Ureter (tissue), 1 donor: ENCODE data around the gene NKG7. TPM values are rescaled to one million over a fixed set of nuclear protein-coding genes. Genes with fewer than 3 reads are reported as not detected.

Source experiments
- DNase-seq: peaks from one replicate; pipeline ENCODE4 v3.0.0-alpha.2; 2020; ENCODE audit warnings: low spot score
- total RNA-seq: library from RNA; stranded (reverse); gene quantifications from one replicate; pipeline ENCODE4 v1.2.4, GENCODE V29; 2023
- donor health status: DM: yes; HTN: yes; CAD: no.

NKG7 gene
- total RNA-seq, 1 donor from 2014 or later, result 1.7 TPM

- no peak for DNase-seq
Observed at GRCh38 chr19:51391073-51391611, 18.7 kb upstream of the NKG7 start.

GRCh38 chr19:51389143-51389542 lies 16.7 kb upstream of the NKG7 start:
- no peak for DNase-seq

- no peak for DNase-seq
Observed at GRCh38 chr19:51387924-51388389, 15.5 kb upstream of the NKG7 start, which contains the start of gene LIM2. LIM2 (minus strand) TSS chr19:51387974; CDS start chr19:51387443, 531 bp downstream.

- no peak for DNase-seq
Observed at GRCh38 chr19:51386882-51387520, 14.5 kb upstream of the NKG7 start.

GRCh38 chr19:51382004-51382403 lies 9.6 kb upstream of the NKG7 start:
- no peak for DNase-seq

GRCh38 chr19:51380379-51380778 lies 7.9 kb upstream of the NKG7 start:
- no peak for DNase-seq

- DNase-seq, result no peak
Observed at GRCh38 chr19:51377422-51377821, 5.0 kb upstream of the NKG7 start.

GRCh38 chr19:51375504-51376221 lies 3.2 kb upstream of the NKG7 start:
- no peak for DNase-seq

- DNase-seq, result no peak
Observed at GRCh38 chr19:51372021-51372648, 319 bp downstream of the NKG7 start.

- DNase-seq, result no peak
Observed at GRCh38 chr19:51371186-51371690, 1.2 kb downstream of the NKG7 start.

GRCh38 chr19:51370230-51370629 lies 2.2 kb downstream of the NKG7 start:
- DNase-seq, result no peak

- no peak for DNase-seq
Observed at GRCh38 chr19:51368366-51369282, 3.8 kb downstream of the NKG7 start, which contains the start of gene CLDND2. CLDND2 (minus strand) TSS chr19:51369003; CDS start chr19:51368577, 426 bp downstream.

GRCh38 chr19:51367565-51368365 lies 4.7 kb downstream of the NKG7 start:
- peak; percentile 99 for DNase-seq

- peak; percentile 61 for DNase-seq
Observed at GRCh38 chr19:51367255-51367564, 5.2 kb downstream of the NKG7 start.

GRCh38 chr19:51366389-51367254 lies 5.8 kb downstream of the NKG7 start:
- DNase-seq, result peak; percentile 99

GRCh38 chr19:51365965-51366388 lies 6.5 kb downstream of the NKG7 start, which contains the start of gene ETFB:
ETFB (minus strand) TSS chr19:51366388; CDS start chr19:51366326, 62 bp downstream.
- no peak for DNase-seq

- no peak for DNase-seq
Observed at GRCh38 chr19:51365211-51365964, 7.1 kb downstream of the NKG7 start.
